H9 (cell line): ENCODE data around the gene SLCO3A1. TPM values are rescaled to one million over a fixed set of nuclear protein-coding genes. Genes with fewer than 3 reads are reported as not detected.

Source experiments
- DNase-seq: peaks from one replicate; pipeline ENCODE4 v3.0.0-alpha.2; 2017
- H2AFZ ChIP-seq: one replicate; pipeline ENCODE4 v1.6.1; 2013; ENCODE audit warnings: mild to moderate bottlenecking, low read length, control low read depth, moderate library complexity
- H2AK5ac ChIP-seq: 2 replicates; pipeline ENCODE4 v1.6.1; 2013; ENCODE audit warnings: low read length, control low read depth, mixed read lengths; ENCODE audit not compliant: insufficient read length
- H2BK120ac ChIP-seq: one replicate; pipeline ENCODE4 v1.6.1; 2013; ENCODE audit warnings: low read depth, mild to moderate bottlenecking, low read length, control low read depth, inconsistent platforms; ENCODE audit not compliant: poor library complexity, severe bottlenecking
- H2BK12ac ChIP-seq: 2 replicates; pipeline ENCODE4 v1.6.1; 2013; ENCODE audit warnings: low read length, control low read depth, mixed read lengths, low read depth; ENCODE audit not compliant: insufficient read length
- H2BK15ac ChIP-seq: 2 replicates; pipeline ENCODE4 v1.6.1; 2013; ENCODE audit warnings: low read depth, low read length, control low read depth
- H2BK20ac ChIP-seq: one replicate; pipeline ENCODE4 v1.6.1; 2013; ENCODE audit warnings: low read depth, mild to moderate bottlenecking, low read length, control low read depth, inconsistent platforms; ENCODE audit not compliant: poor library complexity, severe bottlenecking
- H2BK5ac ChIP-seq: 2 replicates; pipeline ENCODE4 v1.6.1; 2013; ENCODE audit warnings: low read length, control low read depth, mixed read lengths; ENCODE audit not compliant: insufficient read length
- H3K14ac ChIP-seq: 2 replicates; pipeline ENCODE4 v1.6.1; 2013; ENCODE audit warnings: low read length, control low read depth; ENCODE audit not compliant: insufficient read depth
- H3K18ac ChIP-seq: 2 replicates; pipeline ENCODE4 v1.6.1; 2013; ENCODE audit warnings: low read depth, mild to moderate bottlenecking, mixed read lengths, low read length, control low read depth; ENCODE audit not compliant: insufficient read length
- H3K23ac ChIP-seq: 2 replicates; pipeline ENCODE4 v1.6.1; 2013; ENCODE audit warnings: low read length, control low read depth, mixed read lengths, low read depth; ENCODE audit not compliant: insufficient read length
- H3K23me2 ChIP-seq: 2 replicates; pipeline ENCODE4 v1.6.1; 2013; ENCODE audit warnings: low read depth, mild to moderate bottlenecking, mixed read lengths, low read length, control low read depth; ENCODE audit not compliant: insufficient read length, poor library complexity, severe bottlenecking
- H3K27ac ChIP-seq: 2 replicates; pipeline ENCODE4 v1.5.1; 2013; ENCODE audit warnings: low read length, control low read depth, mixed read lengths, low read depth; ENCODE audit not compliant: insufficient read length
- H3K27me3 ChIP-seq: 2 replicates; pipeline ENCODE4 v1.6.1; 2013; ENCODE audit warnings: low read length, control low read depth, inconsistent platforms; ENCODE audit not compliant: insufficient read depth
- H3K4ac ChIP-seq: 2 replicates; pipeline ENCODE4 v1.6.1; 2013; ENCODE audit warnings: low read depth, mild to moderate bottlenecking, control low read depth, inconsistent platforms, low read length, moderate library complexity
- H3K4me1 ChIP-seq: 2 replicates; pipeline ENCODE4 v1.6.1; 2013; ENCODE audit warnings: low read length, control low read depth, inconsistent platforms; ENCODE audit not compliant: insufficient read depth
- H3K4me2 ChIP-seq: 2 replicates; pipeline ENCODE4 v1.6.1; 2013; ENCODE audit warnings: low read length, control low read depth, mixed read lengths; ENCODE audit not compliant: insufficient read length, insufficient read depth
- H3K56ac ChIP-seq: 2 replicates; pipeline ENCODE4 v1.6.1; 2013; ENCODE audit warnings: low read depth, mild to moderate bottlenecking, mixed read lengths, low read length, control low read depth; ENCODE audit not compliant: insufficient read length
- H3K79me1 ChIP-seq: 2 replicates; pipeline ENCODE4 v1.6.1; 2013; ENCODE audit warnings: low read depth, mild to moderate bottlenecking, moderate library complexity, low read length, control low read depth, inconsistent platforms; ENCODE audit not compliant: insufficient read depth, poor library complexity, severe bottlenecking
- H3K79me2 ChIP-seq: 2 replicates; pipeline ENCODE4 v1.6.1; 2013; ENCODE audit warnings: low read length, control low read depth, inconsistent platforms; ENCODE audit not compliant: insufficient read depth
- H3K9ac ChIP-seq: 2 replicates; pipeline ENCODE4 v1.6.1; 2013; ENCODE audit warnings: low read length, control low read depth, mixed read lengths; ENCODE audit not compliant: insufficient read length; ENCODE audit errors: extremely low read depth
- H3K9me3 ChIP-seq: one replicate; pipeline ENCODE4 v1.6.1; 2013; ENCODE audit warnings: low read depth, low read length, inconsistent platforms; ENCODE audit not compliant: control insufficient read depth
- H3T11ph ChIP-seq: one replicate; pipeline ENCODE4 v1.6.1; 2013; ENCODE audit warnings: mild to moderate bottlenecking, low read length, control low read depth, inconsistent platforms
- H4K20me1 ChIP-seq: one replicate; pipeline ENCODE4 v1.6.1; 2013; ENCODE audit not compliant: control insufficient read depth, insufficient read length, insufficient read depth
- H4K5ac ChIP-seq: 2 replicates; pipeline ENCODE4 v1.6.1; 2013; ENCODE audit warnings: low read depth, mild to moderate bottlenecking, mixed read lengths, low read length, control low read depth; ENCODE audit not compliant: insufficient read length
- H4K8ac ChIP-seq: replicated peaks from 2 replicates; pipeline ENCODE4 v1.6.1; 2013; ENCODE audit warnings: low read length, control low read depth, mixed read lengths, low read depth; ENCODE audit not compliant: insufficient read length
- H4K91ac ChIP-seq: 2 replicates; pipeline ENCODE4 v1.6.1; 2013; ENCODE audit warnings: low read depth, mild to moderate bottlenecking, moderate library complexity, mixed read lengths, low read length, control low read depth; ENCODE audit not compliant: insufficient read length
- H3K27ac Mint-ChIP-seq, 3 experiments: 2 replicates in 2 of 3; 3 replicates in 1 of 3; pipeline ENCODE4 v1.8.0; 2020 to 2021; ENCODE audit warnings: mixed read lengths in 3 of 3, mild to moderate bottlenecking in 1 of 3, moderate library complexity in 1 of 3
- H3K27me3 Mint-ChIP-seq: 2 replicates; pipeline ENCODE4 v1.8.0; 2021; ENCODE audit warnings: low read depth, mild to moderate bottlenecking, moderate library complexity, mixed read lengths
- H3K36me3 Mint-ChIP-seq, 3 experiments: 2 replicates in 2 of 3; 3 replicates in 1 of 3; pipeline ENCODE4 v1.8.0; 2020 to 2021; ENCODE audit warnings: low read depth in 3 of 3, mixed read lengths in 3 of 3; ENCODE audit not compliant: insufficient read depth in 1 of 3
- H3K4me1 Mint-ChIP-seq, 2 experiments: 2 replicates each; pipeline ENCODE4 v1.8.0; 2020; ENCODE audit warnings: mixed read lengths in 2 of 2
- H3K4me3 Mint-ChIP-seq, 2 experiments: 2 replicates in 1 of 2; 3 replicates in 1 of 2; pipeline ENCODE4 v1.8.0; 2020 to 2021; ENCODE audit warnings: mild to moderate bottlenecking in 2 of 2, mixed read lengths in 2 of 2, moderate library complexity in 1 of 2
- H3K9me3 Mint-ChIP-seq, 2 experiments: 2 replicates in 1 of 2; 3 replicates in 1 of 2; pipeline ENCODE4 v1.8.0; 2020; ENCODE audit warnings: mild to moderate bottlenecking in 2 of 2, mixed read lengths in 2 of 2, moderate library complexity in 1 of 2
- CTCF ChIP-seq: fragments of 200-600 bp; sonication (generic); conservative IDR thresholded peaks from 3 replicates; pipeline ENCODE4 v1.8.0; 2021; ENCODE audit warnings: antibody characterized with exemption, mild to moderate bottlenecking
- WGBS: extraction: QIAGEN DNeasy Blood & Tissue Kit; methylation state at CpG from one replicate; pipeline ENCODE4 v1.1.7; 2013; ENCODE audit warnings: missing lambda C conversion rate, low lambda C conversion rate, mixed read lengths; ENCODE audit not compliant: insufficient read length; ENCODE audit errors: extremely low coverage; 5-methylcytosine and 5-hydroxymethylcytosine counted together
- total RNA-seq: library from RNA; stranded (reverse); gene quantifications from 2 replicates; pipeline ENCODE4 v1.2.1, GENCODE V29; 2021

Gene SLCO3A1
- total RNA-seq, 1 experiment from 2014 or later = 9.4 TPM

DNA sequence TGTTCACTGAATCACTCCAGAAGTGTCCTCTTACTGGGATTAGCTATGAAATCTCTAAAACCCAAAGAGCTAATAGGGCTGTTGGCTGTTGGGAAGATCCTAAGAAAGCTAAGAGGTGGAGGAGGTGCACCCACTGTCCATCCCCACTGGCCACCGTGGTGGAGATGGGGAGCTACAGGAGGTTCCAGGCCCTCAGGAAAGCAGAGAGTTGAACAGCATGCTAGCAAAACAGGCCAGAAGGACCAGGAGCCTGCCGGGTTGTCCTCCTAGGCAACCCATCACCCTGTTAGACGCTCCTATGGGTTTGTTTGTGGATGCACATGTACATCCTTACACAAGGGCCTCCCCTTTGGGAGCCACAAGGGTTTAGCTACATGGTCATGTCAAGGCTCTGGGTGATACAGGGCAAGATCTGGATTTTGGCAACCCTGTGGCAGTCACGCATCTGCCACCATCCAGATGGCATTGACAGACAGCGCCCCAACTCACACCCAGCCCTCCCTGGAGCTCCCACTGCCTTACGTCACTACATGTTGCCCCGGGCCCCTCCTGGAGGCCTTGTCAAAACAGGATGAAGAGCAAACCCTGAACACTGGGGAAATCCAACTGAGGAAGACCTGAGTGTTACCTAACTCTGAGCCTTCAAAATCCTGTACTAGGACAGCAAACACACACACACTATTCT lies 208.1 kb downstream of the SLCO3A1 start:
- no peak overlapping the region for H3K4ac ChIP-seq
- Mint-ChIP-seq H3K4me3 (no peak overlapping the region), H3K27ac (no peak overlapping the region), H3K4me1 (no peaks in the 10 kb centered on the region; a peak in 2 of 4 replicates), H3K27me3 (no peaks in the 10 kb centered on the region), H3K9me3 (no peaks in the 10 kb centered on the region), H3K36me3 (no peaks in the 10 kb centered on the region; a peak in 1 of 7 replicates)
- no peak overlapping the region for H3K9ac ChIP-seq
- no peak overlapping the region for H4K91ac ChIP-seq
- H3K14ac ChIP-seq = no peak overlapping the region
- H3K9me3 ChIP-seq = no peaks in the 10 kb centered on the region
- no peak overlapping the region for H2BK12ac ChIP-seq
- H2BK15ac ChIP-seq = no peak overlapping the region
- no peak overlapping the region for H3K18ac ChIP-seq
- no peak overlapping the region for H2BK5ac ChIP-seq
- H2BK120ac ChIP-seq = no peak overlapping the region
- no peaks in the 10 kb centered on the region for H3K79me2 ChIP-seq
- H3K27me3 ChIP-seq = no peaks in the 10 kb centered on the region
- H3K4me1 ChIP-seq = no peaks in the 10 kb centered on the region
- no peaks in the 10 kb centered on the region for H4K20me1 ChIP-seq
- H3T11ph ChIP-seq = no peak overlapping the region
- H3K27ac ChIP-seq = no peak overlapping the region
- DNase-seq = no peak
- no peak overlapping the region for H2AFZ ChIP-seq
- TF ChIP-seq CTCF = no peak
- H3K23me2 ChIP-seq = no peaks in the 10 kb centered on the region
- no peak overlapping the region for H2AK5ac ChIP-seq
- no peak overlapping the region for H2BK20ac ChIP-seq
- no peak overlapping the region for H3K4me2 ChIP-seq
- no peaks in the 10 kb centered on the region for H3K79me1 ChIP-seq
- no peak overlapping the region for H4K8ac ChIP-seq
- no peak overlapping the region for H4K5ac ChIP-seq
- H3K23ac ChIP-seq = no peak overlapping the region
- H3K56ac ChIP-seq = no peak overlapping the region
- no CpG with 5 or more reads among the region's 7 CpGs for WGBS
